GM18505 (cell line): Measurements from ENCODE around the gene CREBBP.

Experiments
- ATAC-seq: cut with Tn5 transposase; IDR thresholded peaks from one replicate; pipeline ENCODE4 v1.9.1; 2021; ENCODE audit not compliant: unreplicated experiment
- POLR2A ChIP-seq: IDR thresholded peaks from 4 replicates; pipeline ENCODE4 v1.6.1; 2011; ENCODE audit warnings: borderline replicate concordance; ENCODE audit not compliant: insufficient read depth, insufficient read length; ENCODE audit errors: extremely low read depth

The CREBBP gene

DNA sequence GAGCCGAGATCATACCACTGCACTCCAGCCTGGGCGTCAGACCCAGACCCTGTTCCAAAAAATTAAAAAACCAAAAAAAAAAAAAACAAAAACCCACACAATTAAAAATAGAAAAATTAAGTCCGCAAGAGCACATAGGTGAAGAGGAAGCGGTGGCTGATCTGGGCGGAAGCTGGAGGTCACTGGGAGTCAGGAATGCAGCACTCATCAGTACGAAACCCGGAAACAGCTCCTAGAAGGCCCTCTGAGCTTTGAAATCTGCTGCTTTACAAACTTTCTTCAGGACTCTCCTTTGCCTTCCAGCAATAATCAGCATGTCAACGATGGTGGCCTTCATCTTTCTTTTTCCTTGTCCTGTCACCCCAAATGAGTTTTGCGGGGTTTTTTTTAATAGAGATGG, 192.7 kb downstream of the CREBBP start:
- no peak for TF ChIP-seq POLR2A
- no peak for ATAC-seq

DNA sequence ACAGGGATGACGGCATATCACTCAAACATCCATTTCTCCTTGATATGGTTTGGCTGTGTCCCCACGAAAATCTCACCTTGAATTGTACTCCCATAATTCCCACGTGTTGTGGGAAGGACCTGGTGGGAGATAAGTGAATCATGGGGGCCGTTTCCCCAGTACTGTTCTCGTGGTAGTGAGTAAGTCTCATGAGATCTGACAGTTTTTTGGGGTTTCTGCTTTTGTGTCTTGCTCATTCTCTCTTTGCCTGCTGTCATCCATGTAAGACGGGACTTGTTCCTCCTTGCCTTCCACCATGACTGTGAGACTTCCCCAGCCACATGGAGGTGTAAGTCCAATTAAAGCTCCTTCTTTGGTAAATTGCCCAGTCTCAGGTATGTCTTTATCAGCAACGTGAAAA, 193.5 kb downstream of the CREBBP start:
- no peak for TF ChIP-seq POLR2A
- no peak for ATAC-seq

DNA sequence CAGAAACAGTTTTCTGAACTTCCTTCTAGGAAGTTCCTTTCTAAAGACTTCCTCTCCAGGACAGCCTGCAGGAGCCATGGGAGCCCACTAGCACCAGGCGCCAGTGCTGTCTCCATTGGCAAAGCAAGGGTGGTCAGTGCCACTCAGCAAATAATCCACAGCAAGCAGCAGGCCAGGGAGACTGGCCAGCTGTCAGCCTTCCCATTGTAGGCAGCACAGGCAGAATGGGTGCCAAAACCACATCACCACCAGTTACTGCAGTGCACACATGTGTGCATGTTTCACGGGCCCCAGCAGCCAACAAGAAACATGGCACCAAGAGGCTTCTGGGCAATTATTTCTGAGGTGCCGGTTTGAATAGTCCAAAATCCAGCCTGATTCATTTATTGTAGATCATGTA, 199.3 kb downstream of the CREBBP start:
- no peak for TF ChIP-seq POLR2A
- no peak for ATAC-seq

DNA sequence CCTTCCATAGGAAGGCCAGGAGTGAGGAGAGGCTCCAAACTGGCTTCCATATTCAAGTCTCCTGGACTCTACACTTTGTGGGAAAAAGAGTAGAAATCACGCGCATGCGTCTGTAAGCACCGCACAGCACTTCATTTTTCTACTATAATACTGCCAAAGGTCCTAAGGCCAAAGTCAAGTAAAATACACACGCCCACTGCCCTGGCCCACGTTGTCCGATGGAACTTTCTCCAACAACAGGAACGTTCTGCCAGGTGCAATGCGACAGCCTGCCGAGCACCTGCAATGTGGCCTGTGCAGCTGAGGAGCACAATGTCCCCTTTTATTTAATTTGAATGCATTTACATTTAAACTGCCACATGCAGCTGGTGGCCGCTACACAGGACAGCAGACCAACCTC, 202.5 kb downstream of the CREBBP start:
- TF ChIP-seq POLR2A = no peak
- ATAC-seq = no peak

DNA sequence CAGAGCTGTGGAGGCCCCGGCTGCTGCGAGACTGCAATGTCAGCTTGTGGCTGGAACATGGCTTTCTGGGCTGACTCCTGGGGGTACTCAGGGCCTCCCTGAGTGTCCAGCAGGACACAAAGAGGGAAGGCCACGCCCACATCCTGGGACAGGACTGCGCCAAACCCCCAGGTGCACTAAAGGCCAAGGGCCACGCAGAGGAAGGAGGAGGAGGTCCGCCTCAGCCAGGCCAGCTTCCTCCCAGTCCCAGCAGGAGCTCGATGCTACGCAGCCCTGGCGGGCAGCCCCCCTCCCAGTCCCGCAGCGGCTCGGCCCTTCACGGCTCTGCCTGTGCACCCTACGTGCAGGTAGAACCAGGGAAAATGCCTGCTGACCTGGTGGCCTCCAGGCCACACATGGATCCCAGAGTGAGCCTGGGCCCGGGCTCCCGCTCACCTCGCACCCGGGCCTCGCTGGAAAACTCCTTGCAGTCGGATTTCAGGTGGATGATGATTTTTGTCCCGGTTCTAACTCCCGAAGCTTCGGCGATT, 204.8 kb downstream of the CREBBP start:
- TF ChIP-seq POLR2A = no peak
- no peak for ATAC-seq
